Activated CD4-positive, alpha-beta T cell treated with anti-CD3 and anti-CD28 coated beads, Interleukin-2, amount 10 ng/mL, durations not matched to agents 24 days and 14 days (primary cell): ENCODE data around the gene MYOG. TPM values are rescaled to one million over a fixed set of nuclear protein-coding genes. Genes with fewer than 3 reads are reported as not detected.

Experiments
- DNase-seq: peaks from one replicate; pipeline ENCODE4 v3.0.0; 2022
- H3K27ac Mint-ChIP-seq: one replicate; pipeline ENCODE4 v1.8.0; 2022; ENCODE audit warnings: mild to moderate bottlenecking, mixed read lengths
- H3K27me3 Mint-ChIP-seq: one replicate; pipeline ENCODE4 v1.8.0; 2022; ENCODE audit warnings: mixed read lengths
- H3K36me3 Mint-ChIP-seq: one replicate; pipeline ENCODE4 v1.8.0; 2022; ENCODE audit warnings: low read depth, mild to moderate bottlenecking, mixed read lengths
- H3K4me1 Mint-ChIP-seq: one replicate; pipeline ENCODE4 v1.8.0; 2021; ENCODE audit warnings: mixed read lengths
- H3K4me3 Mint-ChIP-seq: one replicate; pipeline ENCODE4 v1.8.0; 2022; ENCODE audit warnings: mild to moderate bottlenecking, moderate library complexity, mixed read lengths
- H3K9me3 Mint-ChIP-seq: one replicate; pipeline ENCODE4 v1.8.0; 2021; ENCODE audit warnings: mixed read lengths
- intact Hi-C: fragments of 100-400 bp; cut with micrococcal nuclease; formaldehyde crosslinking; loops from one replicate; pipeline ENCODE4 v1.15.1; 2023
- total RNA-seq: library from RNA; stranded (reverse); gene quantifications from 2 replicates; pipeline ENCODE4 v1.2.3, GENCODE V29; 2022

MYOG gene
- total RNA-seq, result not detected in 2 replicates

DNA sequence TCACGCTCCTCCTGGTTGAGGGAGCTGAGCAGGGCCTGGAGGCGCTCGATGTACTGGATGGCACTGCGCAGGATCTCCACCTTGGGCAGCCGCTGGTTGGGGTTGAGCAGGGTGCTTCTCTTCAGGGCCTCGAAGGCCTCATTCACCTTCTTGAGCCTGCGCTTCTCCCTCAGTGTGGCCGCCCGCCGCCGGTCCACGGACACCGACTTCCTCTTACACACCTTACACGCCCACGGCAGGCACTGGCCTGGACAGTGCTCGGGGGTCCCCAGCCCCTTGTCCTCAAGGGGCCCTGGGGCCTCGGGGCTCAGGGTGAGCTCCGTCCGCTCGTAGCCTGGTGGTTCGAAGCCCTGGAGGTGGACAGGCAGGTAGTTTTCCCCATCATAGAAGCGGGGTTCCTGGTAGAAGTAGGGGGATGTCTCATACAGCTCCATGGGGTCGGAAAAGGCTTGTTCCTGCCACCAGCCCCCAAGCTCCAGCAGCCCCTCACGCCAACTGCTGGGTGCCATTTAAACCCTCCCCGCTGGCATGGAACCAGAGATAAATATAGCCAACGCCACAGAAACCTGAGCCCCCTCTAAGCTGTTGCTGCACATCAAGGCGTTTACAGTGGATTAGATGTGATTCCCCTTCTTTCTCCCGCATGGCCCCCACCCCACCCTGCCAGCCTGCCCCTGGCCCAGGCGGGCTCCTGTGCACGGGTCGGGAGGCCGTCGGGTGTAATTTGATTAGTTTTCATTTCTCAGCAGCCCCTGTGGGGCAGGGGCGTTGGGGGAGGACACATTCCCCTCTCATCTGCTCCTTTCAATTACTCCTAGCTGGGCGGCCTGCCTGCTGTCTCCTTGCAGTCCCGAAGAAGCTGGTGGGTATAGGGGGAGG is at the start of gene MYOG:
TSS of gene MYOG (minus strand) at position 485 of the 879 bp plus-strand sequence. CDS start at position 434, 51 bp downstream.
- Mint-ChIP-seq H3K36me3 (no peaks in the 10 kb centered on the region), H3K9me3 (no peaks in the 10 kb centered on the region), H3K4me1 (peaks cover 5% of the 10 kb centered on the region), H3K4me3 (no peak within 1 kb of the TSS), H3K27ac (no peak within 1 kb of the TSS), H3K27me3 (peaks cover 9% of the 10 kb centered on the region)
- intact Hi-C loops, result no loop called here
- no peak for DNase-seq

DNA sequence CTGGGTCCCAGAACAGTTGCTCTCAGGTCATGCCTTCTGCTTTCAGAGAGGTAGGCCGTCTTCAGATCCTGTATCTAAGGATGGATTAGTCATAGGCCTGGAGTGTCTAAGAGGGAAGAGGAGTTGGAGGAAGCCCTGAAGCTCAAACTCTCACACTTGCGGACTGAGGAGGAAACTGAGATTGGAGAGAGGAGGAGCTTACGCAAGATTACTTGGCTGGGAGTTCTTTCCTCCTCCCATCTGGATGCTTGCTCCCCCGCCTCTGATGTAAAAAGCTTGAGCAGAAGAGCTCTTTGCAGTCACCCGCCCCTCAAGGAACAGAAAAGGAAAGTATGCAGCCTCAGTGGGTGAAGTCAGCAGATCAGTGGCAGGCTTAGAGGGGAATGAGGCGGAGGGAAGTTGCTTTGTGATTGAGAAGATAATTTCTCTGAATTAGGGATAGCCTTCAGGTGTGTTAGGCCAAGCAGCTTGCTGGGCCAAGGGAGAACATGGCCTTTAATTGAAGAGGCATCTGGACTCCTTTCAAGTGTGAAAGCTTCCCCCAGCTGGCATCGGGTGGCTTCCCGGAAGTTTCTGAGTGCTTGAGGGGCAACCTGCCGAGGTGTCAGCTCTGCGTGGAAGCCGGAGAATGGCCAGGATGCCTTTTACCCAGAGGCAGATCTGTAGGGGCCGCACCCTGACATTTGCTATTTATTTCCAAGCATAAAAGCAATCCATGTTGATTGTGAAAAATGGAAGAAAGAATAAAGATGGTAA is 48.3 kb upstream of the MYOG start:
- no peak for DNase-seq
- Mint-ChIP-seq H3K27ac (no peak overlapping the region), H3K9me3 (no peaks in the 10 kb centered on the region), H3K36me3 (no peaks in the 10 kb centered on the region), H3K4me1 (no peaks in the 10 kb centered on the region), H3K27me3 (peaks cover 17% of the 10 kb centered on the region), H3K4me3 (no peak overlapping the region)
- intact Hi-C loops, result no loop called here

DNA sequence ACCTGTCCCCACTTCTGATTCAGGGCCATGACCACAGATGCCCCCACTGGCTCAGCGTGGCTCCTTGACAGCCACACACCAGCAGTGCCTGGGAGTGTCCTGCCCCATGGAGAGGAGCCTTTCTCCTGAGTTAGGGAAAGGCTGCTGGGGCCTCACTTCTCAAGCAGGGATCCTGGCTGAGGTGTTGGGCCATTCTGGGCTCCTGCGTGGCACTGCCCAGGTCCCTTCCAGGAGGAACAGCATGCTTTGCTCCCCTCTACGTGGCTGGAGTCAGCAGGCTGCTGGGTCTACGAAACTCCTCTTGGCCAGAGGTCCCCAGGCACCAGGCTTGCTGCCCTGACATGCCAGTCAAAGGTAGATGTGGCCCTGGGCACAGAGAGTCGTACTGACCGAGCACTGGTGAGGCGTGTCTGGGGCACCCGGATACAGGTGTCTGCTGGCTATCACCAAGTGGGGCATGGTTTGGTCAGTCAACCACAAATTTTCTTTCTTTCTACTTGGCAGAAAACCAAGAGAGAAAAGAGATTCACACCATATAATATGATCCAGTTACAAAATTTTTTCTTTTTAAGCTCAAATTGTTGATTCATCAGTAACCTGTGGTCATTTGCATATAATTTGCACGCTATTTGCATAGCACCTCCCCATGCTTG is 45.9 kb upstream of the MYOG start:
- H3K4me3 Mint-ChIP-seq, result no peak overlapping the region
- intact Hi-C loops, result no loop called here

DNA sequence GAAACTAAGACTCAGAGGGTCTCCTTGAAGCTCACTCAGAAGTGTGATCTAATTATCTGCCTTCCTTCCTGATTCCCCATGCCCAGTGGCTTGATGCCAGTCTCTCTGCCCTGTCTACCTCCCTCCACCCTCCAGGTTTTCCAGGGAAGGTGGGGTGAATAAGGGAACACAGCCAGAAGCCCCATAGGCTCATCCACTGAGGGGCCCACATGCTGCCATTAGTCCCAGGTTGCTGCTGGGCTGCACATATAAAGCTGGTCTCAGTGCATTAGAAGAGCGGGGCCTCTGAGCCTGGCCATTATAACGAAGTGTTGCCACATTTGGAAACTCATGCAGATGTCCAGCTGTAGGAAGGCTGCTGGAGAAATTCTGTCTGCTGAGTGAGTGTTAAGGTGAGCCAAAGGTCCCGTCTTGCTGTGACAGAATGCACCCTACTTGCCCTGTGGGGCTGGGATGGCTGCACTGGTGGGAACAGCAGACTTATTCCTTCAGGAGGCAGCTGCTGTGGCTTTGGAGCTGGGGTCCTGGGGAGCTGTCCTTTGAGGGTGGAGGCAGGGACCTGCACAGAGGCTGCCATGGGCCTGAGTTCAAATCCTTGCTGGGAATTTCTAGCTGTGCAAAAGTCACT is 44.7 kb upstream of the MYOG start:
- Mint-ChIP-seq H3K9me3 (no peaks in the 10 kb centered on the region), H3K27me3 (peaks cover 38% of the 10 kb centered on the region), H3K4me1 (peaks cover 7% of the 10 kb centered on the region), H3K27ac (no peak overlapping the region), H3K4me3 (no peak overlapping the region), H3K36me3 (no peaks in the 10 kb centered on the region)
- intact Hi-C loops, result no loop called here
- DNase-seq, result no peak

More for the DNA sequence above, 45.9 kb upstream of the MYOG start:
- Mint-ChIP-seq H3K27ac (no peak overlapping the region), H3K4me1 (peaks cover 7% of the 10 kb centered on the region), H3K36me3 (no peaks in the 10 kb centered on the region), H3K27me3 (peaks cover 31% of the 10 kb centered on the region), H3K9me3 (no peaks in the 10 kb centered on the region)
- DNase-seq, result no peak

DNA sequence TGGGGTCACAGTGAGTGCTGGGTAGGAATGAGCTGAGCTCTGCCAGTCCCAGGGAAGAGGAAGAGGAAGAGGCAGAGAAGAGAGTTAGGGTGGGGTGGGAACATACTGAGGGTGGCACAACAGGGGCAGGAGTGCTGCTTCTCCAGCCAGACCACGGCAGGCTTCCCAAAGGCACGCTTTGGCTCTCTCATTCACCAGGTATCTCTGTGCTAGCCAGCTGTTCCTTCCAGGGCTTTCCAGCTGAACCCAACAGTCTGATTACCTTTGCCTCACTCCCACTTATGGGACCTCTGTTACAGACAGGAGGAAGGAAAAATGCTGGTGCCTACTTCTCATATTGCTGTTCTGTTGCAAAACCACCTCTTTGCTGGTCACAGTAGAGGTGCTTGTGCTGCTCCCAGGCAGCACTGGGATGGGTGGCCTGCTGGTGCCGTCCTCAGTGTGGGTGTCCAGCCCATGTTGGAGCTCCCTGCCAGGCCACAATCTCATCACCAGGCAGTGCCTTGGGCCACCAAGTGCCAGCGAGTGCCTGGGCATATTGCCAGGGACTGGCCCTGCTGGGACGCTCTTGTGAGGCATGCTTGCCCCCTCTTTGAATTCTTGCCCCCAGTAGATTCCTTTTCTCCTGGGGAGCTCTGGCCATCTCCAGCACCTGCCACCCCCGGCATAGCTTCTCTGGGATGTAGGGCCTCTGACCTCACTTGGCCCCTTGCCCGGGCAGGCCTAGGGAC is 43.9 kb upstream of the MYOG start:
- Mint-ChIP-seq H3K4me3 (no peak overlapping the region), H3K4me1 (peaks cover 7% of the 10 kb centered on the region), H3K36me3 (no peaks in the 10 kb centered on the region), H3K27ac (no peak overlapping the region), H3K27me3 (peaks cover 44% of the 10 kb centered on the region), H3K9me3 (no peaks in the 10 kb centered on the region)
- no peak for DNase-seq
- intact Hi-C loops, result no loop called here

DNA sequence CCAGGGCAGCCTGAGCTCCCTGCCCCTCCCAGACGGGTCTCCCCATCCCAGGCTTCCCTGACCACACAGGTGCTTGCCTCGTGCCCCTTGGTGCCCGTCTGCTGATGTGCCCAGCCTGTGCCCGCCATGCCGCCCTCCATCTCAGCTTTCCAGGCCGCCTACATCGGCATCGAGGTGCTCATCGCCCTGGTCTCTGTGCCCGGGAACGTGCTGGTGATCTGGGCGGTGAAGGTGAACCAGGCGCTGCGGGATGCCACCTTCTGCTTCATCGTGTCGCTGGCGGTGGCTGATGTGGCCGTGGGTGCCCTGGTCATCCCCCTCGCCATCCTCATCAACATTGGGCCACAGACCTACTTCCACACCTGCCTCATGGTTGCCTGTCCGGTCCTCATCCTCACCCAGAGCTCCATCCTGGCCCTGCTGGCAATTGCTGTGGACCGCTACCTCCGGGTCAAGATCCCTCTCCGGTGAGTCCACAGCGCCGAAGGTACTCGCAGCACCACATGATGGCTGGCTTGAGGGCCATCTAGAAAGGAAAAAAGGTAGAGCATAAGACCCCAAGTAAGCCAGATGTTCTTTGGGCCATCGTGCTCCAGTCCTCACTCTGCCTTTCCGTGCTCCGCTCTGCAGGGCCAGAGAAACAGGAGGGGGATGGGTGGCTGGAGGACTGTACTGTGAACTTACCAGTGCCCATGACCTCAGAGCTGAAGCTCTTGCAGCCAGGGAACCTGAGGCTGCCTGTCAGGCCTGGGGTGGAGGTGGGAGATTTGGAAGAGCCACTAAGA is 43.1 kb upstream of the MYOG start:
- DNase-seq, result no peak
- H3K36me3 Mint-ChIP-seq, result no peaks in the 10 kb centered on the region
- H3K9me3 Mint-ChIP-seq, result no peaks in the 10 kb centered on the region
- intact Hi-C loops, result no loop called here
- no peak overlapping the region for H3K27ac Mint-ChIP-seq
- H3K4me3 Mint-ChIP-seq, result no peak overlapping the region
- H3K4me1 Mint-ChIP-seq, result peaks cover 7% of the 10 kb centered on the region
- peaks cover 48% of the 10 kb centered on the region for H3K27me3 Mint-ChIP-seq

DNA sequence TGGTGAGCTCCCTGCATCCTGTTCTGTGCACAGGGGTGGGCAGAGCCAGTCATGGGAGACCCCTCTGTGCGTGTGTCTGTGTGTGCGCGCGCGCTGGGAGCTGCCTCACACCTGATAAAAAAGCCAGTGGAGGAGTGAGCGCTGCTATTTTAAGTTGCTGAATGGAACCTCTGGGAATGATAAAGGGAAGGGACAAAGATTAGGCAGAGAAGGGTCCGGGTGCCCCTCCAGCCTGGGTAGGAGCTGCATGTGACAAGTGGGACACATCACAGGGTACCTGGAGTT is 42.6 kb upstream of the MYOG start:
- Mint-ChIP-seq H3K4me1 (peaks cover 7% of the 10 kb centered on the region), H3K27ac (no peak overlapping the region), H3K9me3 (no peaks in the 10 kb centered on the region), H3K4me3 (no peak overlapping the region), H3K36me3 (no peaks in the 10 kb centered on the region), H3K27me3 (peaks cover 51% of the 10 kb centered on the region)
- intact Hi-C loops, result no loop called here
- DNase-seq, result no peak

DNA sequence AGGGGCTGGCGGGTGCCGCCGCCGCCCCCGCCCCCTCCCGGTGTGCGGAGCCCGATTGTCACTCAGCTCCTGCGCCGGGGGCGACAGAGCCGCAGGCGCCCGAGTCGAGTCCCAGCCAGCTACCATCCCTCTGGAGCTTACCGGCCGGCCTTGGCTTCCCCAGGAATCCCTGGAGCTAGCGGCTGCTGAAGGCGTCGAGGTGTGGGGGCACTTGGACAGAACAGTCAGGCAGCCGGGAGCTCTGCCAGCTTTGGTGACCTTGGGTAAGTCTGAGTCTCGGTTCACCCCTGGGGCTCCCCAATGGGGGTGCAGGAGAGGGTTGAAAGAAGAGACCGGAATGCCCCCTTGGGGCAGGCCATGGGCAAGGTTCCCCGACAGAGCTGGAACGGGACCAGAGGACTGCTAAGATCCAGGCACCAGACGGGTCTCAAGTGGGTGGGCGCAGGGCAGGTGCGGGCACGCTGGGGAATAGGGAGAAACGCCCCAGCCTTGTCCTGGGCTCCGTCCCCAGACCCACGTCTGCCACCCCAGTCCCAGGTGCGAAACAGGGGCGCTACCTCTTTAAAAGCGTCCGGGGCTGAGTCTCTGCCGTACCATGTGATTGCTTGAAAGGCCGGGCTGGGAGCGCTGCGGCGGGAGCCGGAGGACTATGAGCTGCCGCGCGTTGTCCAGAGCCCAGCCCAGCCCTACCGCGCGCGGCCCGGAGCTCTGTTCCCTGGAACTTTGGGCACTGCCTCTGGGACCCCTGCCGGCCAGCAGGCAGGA is 42.0 kb upstream of the MYOG start, which contains the start of gene ADORA1:
TSS of gene ADORA1 (plus strand) at position 61 of the 765 bp plus-strand sequence. CDS start 1,116 bp downstream, outside the sequence.
- Mint-ChIP-seq H3K27ac (no peak within 1 kb of the TSS), H3K4me1 (peaks cover 7% of the 10 kb centered on the region), H3K4me3 (peak within 1 kb of the TSS; percentile 18), H3K27me3 (peaks cover 51% of the 10 kb centered on the region), H3K36me3 (no peaks in the 10 kb centered on the region), H3K9me3 (no peaks in the 10 kb centered on the region)
- intact Hi-C loops, result no loop called here
- no peak for DNase-seq

DNA sequence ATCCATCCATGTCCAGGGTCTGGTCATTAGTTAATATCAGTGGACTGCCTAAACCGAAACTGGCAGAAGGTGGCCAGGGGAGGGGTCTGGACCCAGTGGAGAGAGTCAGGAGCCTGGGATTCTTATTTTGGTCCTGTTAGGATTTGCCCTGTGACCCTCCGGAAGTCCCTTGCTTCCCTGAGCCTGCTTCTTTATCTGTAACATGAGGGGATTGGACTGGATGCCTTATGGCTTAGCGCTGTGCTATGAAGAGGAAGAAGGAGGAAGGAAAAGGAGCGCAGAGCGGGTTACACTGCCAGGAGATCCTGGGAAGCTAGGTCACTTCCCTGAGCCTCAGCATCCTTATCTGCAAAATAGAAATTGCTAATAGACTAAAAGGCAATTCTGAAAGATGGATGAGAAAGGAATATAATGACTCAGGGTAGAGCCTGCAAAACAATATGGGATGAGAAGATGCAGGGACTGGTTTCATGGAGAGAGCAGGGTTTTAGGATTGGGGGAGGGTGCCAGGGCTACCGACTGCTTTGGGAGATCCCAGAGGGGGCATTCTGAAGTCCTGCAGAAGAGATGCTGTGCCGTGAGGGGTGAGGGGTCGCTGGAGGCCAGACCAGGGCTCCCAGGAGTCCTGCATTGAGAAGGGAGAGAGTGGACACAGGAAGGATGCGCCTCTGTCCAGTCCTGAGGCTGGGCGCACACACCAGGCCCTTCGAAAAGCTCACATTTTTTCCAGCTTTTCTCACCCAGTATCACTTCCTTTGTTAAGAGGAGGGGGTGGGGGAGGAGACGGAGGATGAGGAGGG is 41.3 kb upstream of the MYOG start:
- intact Hi-C loops, result no loop called here
- no peak for DNase-seq
- Mint-ChIP-seq H3K36me3 (no peaks in the 10 kb centered on the region), H3K4me3 (peak overlapping the region; percentile 18), H3K27ac (no peak overlapping the region), H3K9me3 (no peaks in the 10 kb centered on the region), H3K27me3 (peaks cover 55% of the 10 kb centered on the region), H3K4me1 (peaks cover 9% of the 10 kb centered on the region)

DNA sequence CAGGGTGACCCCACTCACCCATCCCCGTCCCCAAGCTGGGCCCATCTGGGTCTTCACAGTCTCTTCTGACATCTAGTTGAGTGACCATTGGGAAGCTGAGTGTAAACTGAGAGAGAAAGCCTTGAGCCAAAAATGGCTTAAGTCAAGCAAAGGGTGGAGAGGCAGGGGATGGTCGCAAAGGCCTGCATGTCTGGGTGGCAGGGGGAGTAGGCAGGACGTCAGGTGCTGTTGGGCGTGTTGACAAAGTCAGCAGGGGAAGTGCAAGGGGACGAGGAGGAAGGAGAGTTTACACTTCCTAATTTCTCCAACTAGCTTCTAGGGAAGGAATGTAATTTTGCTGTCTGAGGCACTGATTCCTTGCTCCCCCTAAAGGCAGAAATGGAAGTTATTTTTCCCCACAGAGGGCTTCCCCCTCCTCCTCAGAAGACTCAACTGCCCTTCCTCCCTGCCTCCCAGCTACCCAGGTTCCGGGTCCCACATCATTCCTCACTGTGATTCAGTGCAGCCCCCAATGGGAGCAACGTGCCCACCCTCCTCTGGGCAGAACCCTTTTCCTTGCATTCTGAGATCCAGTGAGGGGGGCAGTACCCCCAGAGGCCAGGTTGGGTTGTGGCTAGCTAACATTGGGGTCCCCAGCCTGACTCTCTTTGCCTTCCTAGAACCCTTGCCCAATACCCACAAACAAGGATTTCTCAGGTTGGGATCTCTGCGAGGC is 40.5 kb upstream of the MYOG start:
- no peak for DNase-seq
- peaks cover 14% of the 10 kb centered on the region for H3K4me1 Mint-ChIP-seq
- no peaks in the 10 kb centered on the region for H3K36me3 Mint-ChIP-seq
- no peak overlapping the region for H3K27ac Mint-ChIP-seq
- H3K4me3 Mint-ChIP-seq, result no peak overlapping the region
- peaks cover 61% of the 10 kb centered on the region for H3K27me3 Mint-ChIP-seq
- intact Hi-C loops, result no loop called here
- no peaks in the 10 kb centered on the region for H3K9me3 Mint-ChIP-seq
